T-helper 9 cell (primary cell): ENCODE measurements around the gene MTERF4.
A peak's percentile ranks its signal among the peaks of the same experiment; 100 is the strongest.

Experiments used
- DNase-seq: peaks from one replicate; pipeline ENCODE4 v3.0.0-alpha.2; 2020

MTERF4 gene

GRCh38 chr2:241133436-241133820, 31.3 kb upstream of the MTERF4 start:
- no peak for DNase-seq

GRCh38 chr2:241132538-241133435, 30.7 kb upstream of the MTERF4 start:
- DNase-seq: no peak

- DNase-seq: no peak
Observed at GRCh38 chr2:241131531-241131930, 29.4 kb upstream of the MTERF4 start.

- no peak for DNase-seq
Observed at GRCh38 chr2:241130316-241130715, 28.2 kb upstream of the MTERF4 start.

GRCh38 chr2:241129086-241129871, 27.2 kb upstream of the MTERF4 start:
- no peak for DNase-seq

- DNase-seq: no peak
Observed at GRCh38 chr2:241128266-241128665, 26.2 kb upstream of the MTERF4 start.

- no peak for DNase-seq
Observed at GRCh38 chr2:241126771-241127202, 24.7 kb upstream of the MTERF4 start.

GRCh38 chr2:241126201-241126611, 24.1 kb upstream of the MTERF4 start:
- DNase-seq: no peak

- DNase-seq: no peak
Observed at GRCh38 chr2:241125626-241126025, 23.5 kb upstream of the MTERF4 start.

- DNase-seq: peak; percentile 40
Observed at GRCh38 chr2:241123816-241124536, 21.9 kb upstream of the MTERF4 start.

- DNase-seq: no peak
Observed at GRCh38 chr2:241122376-241123002, 20.4 kb upstream of the MTERF4 start.

GRCh38 chr2:241121008-241121407, 18.9 kb upstream of the MTERF4 start:
- no peak for DNase-seq

GRCh38 chr2:241120440-241120839, 18.4 kb upstream of the MTERF4 start:
- DNase-seq: no peak

GRCh38 chr2:241118737-241119505, 16.8 kb upstream of the MTERF4 start:
- DNase-seq: no peak

GRCh38 chr2:241116606-241117560, 14.8 kb upstream of the MTERF4 start:
- no peak for DNase-seq

- no peak for DNase-seq
Observed at GRCh38 chr2:241115361-241115760, 13.3 kb upstream of the MTERF4 start.

- no peak for DNase-seq
Observed at GRCh38 chr2:241114836-241115235, 12.7 kb upstream of the MTERF4 start.

GRCh38 chr2:241112592-241112991, 10.5 kb upstream of the MTERF4 start:
- peak; percentile 46 for DNase-seq

GRCh38 chr2:241112046-241112445, 10.0 kb upstream of the MTERF4 start:
- DNase-seq: no peak

- no peak for DNase-seq
Observed at GRCh38 chr2:241111440-241111805, 9.3 kb upstream of the MTERF4 start.
